Left renal cortex interstitium (tissue), 4 donors: ENCODE data around the gene ANK2. TPM values are rescaled to one million over a fixed set of nuclear protein-coding genes. Genes with fewer than 3 reads are reported as not detected.
A peak's percentile ranks its signal among the peaks of the same experiment; 100 is the strongest.

Source experiments
- DNase-seq, 4 donors: peaks; one replicate each; pipeline ENCODE4 v3.0.0-alpha.2; 2013; ENCODE audit warnings: low read depth in 4 of 4, low spot score in 2 of 4, missing footprints in 1 of 4
- polyA plus RNA-seq, 4 donors: library from polyadenylated mRNA; unstranded; fragments of 120-200 nt; gene quantifications; one replicate each; pipeline ENCODE4 v1.2.1, GENCODE V29; 2013; ENCODE audit not compliant: insufficient read length in 4 of 4

Gene ANK2
- polyA plus RNA-seq, 4 donors, result 57.9 to 66.5 (median 61.6) TPM

DNA sequence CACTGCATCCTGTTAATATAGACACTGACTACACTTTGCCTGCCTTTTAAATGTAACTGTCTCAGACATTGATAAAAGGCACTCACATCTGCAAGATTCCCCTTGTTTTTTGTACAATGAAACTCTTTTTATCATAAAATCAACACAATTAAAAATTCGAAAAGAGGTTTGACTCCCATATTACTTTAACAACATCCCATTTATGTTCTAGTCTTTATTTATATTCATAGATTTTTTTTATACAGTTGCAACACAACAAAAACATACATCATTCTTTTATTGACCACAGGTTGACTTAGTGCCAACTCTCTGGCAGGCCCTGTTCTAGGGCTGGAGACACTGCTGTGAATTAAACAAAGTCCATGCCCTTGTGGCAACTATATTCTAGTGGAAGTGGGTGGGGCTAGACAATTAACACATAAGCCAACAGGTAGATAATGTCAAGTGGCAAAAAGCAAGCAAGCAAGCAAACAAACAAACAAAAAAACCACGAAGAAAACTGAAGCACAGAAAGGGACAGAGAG lies 36.8 kb downstream of the ANK2 start:
- DNase-seq, result no peak

DNA sequence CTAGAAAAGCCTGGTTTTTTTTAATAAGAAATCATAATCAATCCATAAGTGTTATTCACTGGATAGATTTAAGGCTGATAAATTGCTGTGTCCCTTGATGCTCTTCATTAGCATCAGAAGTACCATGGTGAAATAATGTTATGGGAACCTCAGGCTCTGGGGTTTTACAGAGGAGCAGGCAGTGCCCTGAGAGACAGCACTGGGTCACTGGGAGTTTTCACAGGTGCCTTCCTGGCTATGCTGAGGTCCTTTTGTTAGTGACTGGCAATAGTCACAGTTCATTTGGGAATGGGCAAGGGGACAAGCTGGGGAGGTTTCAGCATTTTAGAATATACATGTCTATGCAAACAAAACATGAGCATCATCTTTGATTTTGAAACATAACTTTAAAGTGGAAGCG lies 38.6 kb downstream of the ANK2 start:
- no peak for DNase-seq

DNA sequence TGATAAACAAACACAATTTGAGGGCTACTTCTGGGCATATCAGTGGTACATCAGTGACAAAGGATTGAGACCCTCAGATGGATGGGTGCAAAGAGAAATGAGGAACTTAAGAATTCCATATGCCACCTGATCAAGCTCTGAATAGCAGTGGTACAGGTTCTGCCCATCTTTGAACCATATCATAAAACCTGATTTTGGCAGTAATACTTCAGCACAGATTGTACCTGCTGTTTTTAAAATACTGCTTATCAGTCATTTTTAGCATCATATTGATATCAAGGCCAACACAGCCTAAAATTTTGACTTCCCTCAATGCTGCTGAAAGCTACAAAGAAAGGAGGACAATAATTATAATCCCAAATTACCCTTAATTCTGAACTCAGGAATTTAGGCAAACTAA lies 41.5 kb downstream of the ANK2 start:
- no peak for DNase-seq

DNA sequence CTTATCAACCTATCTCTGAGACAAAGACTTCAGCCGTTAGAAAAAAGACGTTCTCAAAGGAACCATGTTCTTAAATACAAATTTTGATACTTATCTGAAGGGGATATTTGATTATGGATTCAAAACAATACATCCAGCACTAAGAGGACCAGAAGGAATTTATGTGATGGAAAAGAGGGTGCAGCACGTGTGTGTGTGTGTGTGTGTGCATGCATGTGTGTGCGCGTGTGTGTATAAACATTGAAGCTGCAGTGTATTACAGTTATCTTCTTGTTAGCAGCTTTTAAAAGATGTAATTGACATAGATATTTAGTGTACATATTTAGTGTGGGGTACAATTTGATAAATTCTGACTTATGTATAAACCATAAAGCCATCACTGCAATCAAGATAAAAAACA lies 44.9 kb downstream of the ANK2 start:
- DNase-seq, result no peak

DNA sequence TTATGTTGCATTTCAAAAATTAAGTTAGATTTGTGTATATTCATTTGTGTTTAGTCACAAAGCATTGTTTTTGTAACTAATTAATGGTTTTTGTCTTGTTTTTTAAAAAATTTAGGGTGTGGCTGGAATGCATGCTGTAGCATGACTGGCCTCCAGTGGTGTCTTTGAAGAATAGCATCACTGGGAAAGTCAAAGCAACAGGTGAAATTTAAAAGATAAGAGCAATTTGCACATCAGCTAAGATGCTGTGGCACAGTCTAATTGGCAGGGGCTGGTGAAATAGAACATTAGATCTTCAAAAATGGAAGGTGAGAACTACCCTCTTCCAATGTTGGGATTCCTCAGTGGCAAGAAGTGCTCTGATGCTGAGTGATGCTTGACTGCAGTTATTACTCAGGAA lies 45.3 kb downstream of the ANK2 start:
- DNase-seq, result no peak

DNA sequence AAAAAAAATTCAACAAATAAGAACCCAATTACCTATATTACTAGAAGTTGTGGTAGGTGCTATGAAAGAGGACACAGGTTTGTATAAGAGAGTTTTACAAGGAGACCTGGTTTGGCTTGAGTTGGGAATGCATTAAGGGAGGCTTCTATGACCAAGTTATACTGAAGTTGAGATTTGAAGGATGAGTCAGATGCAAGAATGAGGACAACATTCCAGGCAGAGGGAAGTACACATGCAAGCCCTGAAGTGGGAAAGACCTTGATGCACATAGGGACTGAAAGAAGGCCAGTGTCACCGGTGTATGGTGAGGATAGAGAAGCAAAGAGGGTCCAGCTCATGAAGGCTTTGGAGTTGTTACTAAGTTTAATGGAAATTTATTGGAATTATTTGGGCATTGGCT lies 52.2 kb downstream of the ANK2 start:
- no peak for DNase-seq

DNA sequence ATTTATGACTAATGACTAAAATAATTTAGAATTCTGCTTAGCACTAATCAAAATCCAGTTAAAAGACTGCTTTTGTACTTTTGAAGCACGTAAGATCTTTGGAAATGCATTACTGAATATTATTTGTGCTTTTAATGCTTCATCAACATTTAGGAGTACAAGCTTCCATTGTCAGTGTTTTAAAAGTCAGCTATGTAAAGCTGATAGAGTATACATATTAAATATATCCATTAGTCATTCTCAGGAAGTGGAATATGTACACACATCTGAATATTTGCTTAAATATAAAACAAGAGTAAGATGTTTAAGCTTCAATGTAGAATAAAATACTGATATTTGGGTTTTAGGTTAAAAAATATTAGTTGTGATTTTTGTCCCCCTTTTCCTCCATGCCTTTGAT lies 54.1 kb downstream of the ANK2 start:
- DNase-seq, result no peak

DNA sequence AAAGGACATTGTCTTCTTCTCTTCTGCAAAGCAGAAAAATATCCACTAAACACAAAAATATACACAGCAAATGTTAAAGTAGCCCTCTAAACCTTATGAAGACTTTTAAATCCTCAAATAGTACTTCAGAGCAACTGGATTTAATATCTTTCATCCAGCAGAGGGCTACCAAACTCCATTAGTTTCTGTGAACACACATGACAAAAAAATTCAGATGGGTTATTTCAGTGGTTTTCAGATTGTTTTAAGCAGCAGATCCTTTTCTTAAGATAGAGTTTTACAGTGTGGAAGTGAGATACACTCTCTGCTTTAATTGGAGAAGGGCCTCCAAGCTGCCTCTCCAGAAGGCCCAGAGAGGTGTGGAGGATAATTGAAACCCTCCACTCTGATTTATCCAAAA lies 56.7 kb downstream of the ANK2 start:
- peak in 1 of 4 donors; percentile 59 for DNase-seq

DNA sequence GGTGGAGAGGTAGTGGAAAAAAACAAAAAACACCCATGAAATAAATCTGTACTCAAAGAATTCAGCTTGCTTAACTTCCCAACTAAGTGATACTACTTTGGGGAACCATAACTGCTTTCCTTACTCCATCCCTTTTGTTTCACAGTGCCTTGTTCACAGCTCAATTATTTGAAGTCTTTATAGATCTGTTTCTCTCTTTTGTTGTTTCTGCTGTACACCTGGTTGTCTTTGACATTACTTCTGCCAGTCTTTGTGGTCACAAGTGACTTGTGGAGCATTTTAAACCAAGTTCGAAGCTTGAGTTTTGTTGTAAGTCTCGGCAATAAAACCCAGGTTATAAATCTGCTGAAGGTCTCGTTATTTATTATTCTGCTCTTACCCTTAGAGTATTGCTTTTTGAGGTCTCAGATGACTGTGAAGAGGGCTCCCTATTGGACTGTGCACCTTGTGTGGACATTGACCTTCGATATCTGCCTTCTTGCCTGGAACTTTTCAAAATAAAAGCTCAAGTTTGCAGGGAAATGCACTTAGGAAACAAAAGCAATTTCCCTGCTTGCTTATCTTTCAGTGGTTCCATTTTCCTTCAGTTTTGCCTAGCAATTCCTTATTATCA lies 59.8 kb downstream of the ANK2 start:
- DNase-seq, result peak in 1 of 4 donors; percentile 74

DNA sequence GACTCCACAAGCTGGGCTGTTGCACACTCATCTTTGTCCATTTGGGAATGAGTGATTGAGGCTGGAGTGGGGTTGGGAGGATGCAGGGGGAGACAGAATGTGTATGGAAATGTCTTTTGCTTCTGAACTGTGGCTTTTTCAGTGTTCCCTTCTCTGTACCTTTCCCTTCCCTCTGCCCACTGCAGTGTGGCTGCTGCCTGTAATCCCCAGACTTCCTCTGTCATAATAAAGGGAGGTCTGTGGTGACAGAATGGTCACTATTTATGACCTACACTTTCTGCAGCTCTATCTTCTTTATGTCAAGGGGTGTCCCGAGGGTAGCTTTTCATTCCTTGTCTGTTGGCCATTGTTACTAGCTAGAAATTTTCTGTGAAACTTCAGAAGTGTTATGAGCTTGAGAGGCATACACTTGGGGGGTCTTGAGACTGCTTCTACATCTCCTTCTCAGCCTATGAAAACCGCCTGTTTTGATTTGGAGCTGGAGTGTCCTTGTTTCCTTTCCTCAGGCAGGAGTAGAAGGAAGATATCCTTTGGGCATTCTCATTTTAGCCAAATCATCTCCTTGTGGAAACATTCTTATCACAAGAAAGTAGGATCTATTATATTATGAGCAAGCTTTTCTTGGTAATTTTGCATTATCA lies 63.0 kb downstream of the ANK2 start:
- DNase-seq, result no peak

DNA sequence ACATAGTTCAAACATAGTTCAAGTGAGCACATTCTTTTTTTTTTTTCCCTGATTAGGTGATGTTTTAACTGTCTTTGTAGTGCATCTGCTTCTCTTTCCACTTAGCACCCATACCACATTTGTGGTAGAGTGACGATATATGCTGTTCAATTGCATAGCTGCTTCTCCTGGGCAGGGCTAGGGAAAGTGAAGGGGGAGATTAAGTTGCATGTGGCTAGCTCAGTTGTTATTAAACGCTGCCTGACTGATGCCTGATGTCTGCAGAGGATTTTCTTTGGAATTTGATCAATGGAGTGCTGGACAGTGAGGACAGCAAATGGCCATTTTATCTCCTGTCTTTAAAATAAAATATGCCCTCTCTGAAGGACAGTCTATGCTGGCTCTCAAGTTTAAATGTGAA lies 63.7 kb downstream of the ANK2 start:
- DNase-seq, result no peak

DNA sequence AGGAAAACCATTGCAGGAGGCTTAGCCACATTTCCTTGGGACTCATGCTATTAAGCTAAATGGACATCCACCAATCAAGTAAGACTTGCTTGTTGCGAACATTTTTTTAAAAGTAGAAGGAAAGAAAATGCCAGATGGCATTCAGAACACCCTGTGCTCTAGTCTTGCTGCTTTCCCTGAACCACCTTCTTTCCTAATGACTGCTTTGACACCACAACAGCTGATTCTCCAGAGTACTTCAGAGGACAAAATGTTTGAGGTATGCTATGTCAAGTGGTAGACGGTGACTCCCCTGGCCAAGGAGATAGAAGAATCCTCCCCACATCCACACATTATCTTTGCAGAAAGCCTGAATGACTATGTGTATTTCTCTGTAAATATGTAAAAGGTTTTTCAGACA lies 65.4 kb downstream of the ANK2 start:
- no peak for DNase-seq

DNA sequence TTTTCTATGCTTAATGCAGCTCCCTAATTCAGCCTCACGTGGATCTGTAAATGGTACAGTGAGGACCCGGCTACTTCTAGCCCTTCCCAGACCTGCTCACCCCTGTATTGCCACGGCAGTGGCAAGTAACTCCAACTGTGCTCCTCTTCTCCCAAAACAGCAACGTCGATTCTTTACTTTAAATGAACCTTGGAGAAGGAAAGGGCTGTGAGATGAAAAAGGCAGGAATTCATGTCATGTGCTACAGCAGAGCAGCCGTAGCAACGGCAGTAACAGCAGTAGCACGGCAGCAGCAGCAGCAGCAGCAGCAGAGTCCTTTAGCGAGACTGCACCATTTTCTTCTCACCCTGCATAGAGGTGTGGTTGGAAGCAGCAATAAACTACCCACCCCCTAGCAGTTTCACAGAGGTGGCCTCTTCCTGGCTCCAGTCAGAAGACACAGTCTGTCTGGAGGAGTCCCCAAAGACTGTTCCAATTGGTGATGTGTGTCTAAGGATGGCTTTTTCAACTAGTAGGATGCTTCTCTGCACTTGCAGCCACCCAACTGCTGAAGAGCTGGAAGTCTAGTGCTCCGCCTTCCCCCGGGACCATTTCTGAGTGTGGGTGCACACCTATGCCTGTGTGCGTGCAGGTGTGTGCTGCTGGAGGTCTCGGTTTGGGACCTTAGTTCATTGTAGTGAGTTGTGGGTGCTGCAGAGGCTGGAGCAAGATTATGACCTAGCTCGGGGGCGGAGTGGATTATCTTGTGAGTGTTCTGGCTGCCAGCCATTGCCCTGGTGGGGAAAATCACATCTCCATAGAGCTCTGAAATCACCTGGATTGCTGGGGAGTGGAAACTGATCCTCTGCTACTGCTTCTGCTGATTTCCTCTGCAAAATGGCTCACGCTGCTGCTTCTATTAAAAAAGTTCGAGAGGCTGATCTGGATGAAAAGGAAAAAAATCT lies 67.2 kb downstream of the ANK2 start:
- DNase-seq, result no peak

DNA sequence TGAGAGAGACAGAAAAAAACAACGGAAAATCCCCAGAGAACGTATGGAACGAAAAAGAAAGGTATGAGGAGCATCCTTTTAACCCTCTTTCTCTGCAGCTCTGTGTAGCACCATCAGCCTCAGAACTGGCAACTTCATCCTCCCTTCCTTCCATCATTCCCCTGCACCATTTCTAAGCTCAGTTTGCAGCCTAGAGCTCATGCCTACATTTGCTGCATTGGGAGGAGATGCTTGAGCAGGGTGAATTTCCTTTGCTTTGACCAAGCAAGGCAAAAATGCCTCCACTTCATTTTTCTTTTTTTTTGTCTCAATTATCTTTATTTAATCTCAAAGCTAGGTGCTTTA lies 67.9 kb downstream of the ANK2 start:
- DNase-seq, result no peak

DNA sequence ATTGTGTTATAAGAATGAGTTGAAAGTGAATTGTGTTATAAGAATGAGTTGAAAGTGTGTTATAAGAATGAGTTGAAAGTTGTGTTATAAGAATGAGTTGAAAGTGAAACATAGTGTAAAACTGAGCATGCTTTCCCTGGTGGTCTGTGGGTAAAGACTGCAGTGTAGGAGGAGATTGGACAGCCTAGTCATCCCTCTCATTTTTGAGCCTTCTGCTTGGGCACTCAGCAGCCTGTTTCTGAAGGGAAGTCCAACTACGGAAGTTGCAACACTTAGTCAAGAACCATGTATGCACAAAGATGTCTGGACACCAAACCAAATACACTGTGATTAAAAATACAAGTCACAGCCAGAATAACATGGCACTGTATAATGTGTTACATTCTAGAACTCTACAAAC lies 72.6 kb downstream of the ANK2 start:
- DNase-seq, result no peak

DNA sequence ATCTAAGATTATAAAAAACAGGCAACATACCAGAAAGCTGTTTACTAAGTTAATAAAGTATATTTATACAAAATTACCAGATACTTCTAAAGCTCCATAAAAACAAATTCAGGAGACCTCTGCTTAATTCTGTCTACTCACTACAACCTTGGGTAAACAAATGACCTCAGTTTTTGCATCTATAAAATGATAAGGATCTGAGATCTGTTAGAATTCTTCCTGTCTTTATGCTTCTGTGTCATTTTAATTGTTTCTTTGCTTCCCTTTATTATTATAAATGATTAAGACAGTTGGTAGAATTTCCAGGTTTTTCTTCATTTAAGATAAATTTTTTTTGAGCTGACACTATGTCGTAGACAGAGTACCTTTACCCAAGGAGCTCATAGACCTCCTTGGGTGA lies 76.0 kb downstream of the ANK2 start:
- no peak for DNase-seq

DNA sequence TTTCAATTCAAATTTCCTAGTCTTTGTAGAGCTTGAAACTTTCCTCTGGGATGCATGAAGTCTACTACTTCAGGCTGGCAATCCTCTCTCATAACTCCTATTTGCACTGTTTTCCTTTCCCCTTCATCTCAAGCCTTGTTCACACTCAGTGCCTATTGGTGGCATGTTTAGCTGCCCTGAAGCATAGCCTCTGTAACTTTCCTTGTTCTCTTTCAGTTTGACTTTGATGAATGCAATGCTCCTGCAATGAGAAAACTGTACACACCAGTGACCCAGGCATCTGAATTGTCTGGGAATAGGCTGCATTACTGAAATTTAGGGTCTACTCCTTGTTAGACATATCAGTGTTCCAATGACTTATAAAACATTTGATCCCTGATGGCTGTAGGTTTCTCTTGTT lies 81.7 kb downstream of the ANK2 start:
- no peak for DNase-seq

DNA sequence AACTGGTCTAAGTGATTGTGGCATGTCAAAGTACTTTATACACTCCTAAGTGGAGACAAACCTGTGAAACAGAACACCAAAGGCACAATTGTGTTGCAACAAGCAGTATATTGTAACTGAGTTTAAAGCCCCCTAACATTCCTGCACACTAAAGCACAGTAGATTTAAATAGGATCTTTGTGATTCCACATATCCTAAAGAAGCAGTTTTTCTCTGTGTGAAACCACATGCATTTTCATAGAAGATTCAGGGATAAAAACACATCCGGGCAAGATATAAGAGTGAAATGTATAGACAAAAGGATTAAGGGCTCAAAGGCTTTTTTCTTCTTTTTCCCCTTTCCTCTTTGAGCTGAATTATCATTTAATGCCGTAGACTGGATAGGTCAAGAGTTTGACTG lies 82.2 kb downstream of the ANK2 start:
- no peak for DNase-seq

DNA sequence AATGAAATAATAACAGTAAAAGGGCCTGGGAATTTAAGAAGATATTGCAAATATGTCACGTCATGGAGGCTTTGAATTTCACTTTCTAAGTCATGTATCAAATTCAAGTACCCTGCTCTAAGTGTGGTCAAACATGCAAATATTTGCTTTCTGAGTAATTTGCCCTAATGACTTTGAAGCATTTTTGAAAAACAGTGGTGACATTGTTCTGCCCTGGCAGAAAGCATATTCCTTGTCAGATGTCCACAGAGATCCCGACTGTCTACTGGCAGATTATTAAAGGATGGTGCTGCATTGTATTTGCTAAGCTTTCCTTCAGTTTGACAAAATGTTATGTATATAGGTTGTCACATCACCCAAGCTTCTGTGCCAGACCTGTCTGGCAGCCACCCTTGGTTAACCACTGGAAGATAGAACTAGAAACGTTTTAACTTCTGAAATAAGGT lies 92.5 kb downstream of the ANK2 start:
- no peak for DNase-seq

DNA sequence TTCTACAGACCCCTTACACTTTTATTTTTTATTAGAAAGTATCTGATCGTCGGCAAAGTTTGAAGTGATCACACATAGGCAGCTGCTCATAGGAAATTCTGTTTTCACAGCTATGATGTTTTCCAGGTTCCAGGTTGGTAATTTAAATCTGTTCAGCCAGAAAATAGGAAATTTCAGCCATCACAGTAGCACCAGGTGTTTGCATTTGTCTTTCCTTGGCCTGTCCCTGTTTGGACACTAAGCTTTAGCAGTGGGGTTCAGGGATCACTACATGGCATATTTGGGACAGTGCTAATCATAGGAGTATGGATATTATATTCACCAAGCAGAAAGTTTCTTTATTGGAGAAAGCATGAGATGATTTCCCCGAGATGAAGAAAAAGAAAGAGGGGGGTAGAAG lies 92.9 kb downstream of the ANK2 start:
- DNase-seq, result no peak

DNA sequence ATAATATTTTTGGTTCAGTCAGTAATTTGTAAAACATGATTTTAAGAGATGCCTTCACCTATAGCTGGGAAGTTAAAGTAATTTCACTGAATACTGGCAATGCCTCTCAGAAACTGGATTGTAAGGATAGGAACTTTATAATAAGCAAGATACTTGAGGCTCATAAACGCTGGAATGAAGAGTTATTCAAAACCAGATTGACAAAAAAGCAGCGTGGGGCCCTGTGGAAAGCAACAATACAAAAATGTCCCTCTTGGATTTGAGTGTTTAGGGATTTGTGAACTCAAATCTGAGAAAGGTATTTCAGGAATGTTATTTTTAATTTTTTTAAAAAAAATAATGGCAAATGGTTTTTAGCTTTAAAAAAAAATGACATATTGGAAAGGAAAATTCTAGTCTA lies 94.6 kb downstream of the ANK2 start:
- no peak for DNase-seq

DNA sequence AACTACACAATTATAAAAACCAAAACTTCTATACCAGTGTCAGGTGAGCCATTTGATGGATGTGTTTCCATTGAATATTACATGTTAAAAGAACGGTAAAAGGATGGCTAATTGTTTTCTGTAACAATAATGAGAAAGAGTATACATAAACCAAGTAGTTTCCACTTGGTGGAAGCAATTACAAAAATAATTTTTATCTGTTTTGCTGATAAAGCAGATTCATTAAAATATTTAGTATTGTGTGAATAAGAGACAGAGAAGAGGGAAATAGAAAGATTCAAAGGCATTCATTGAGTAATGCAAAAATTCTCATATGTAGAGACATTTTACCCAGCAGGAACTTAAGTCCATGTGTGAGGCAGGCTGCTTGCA lies 95.7 kb downstream of the ANK2 start:
- DNase-seq, result no peak
